Embryonic facial prominence (tissue), 1 donor: ENCODE results near the gene ARFRP1.
"Not testable (repeated sequence)": the region's sequence is repeated elsewhere in the genome, so short reads cannot be mapped to it uniquely, and the experiment has no call there.

Experiments
- DNase-seq: peaks from one replicate; pipeline ENCODE4 v3.0.0-alpha.2; 2016; ENCODE audit errors: extremely low spot score

ARFRP1 gene

GRCh38 chr20:63732118-63733095 lies 24.6 kb upstream of the ARFRP1 start:
- no peak for DNase-seq

GRCh38 chr20:63731410-63731809 lies 23.6 kb upstream of the ARFRP1 start:
- no peak for DNase-seq

- DNase-seq, result not testable (repeated sequence)
These were observed 22.5 kb upstream of the ARFRP1 start for GRCh38 chr20:63730189-63730733.

- not testable (repeated sequence) for DNase-seq
These were observed 15.3 kb upstream of the ARFRP1 start for GRCh38 chr20:63722967-63723622.

- no peak for DNase-seq
These were observed 11.2 kb upstream of the ARFRP1 start for GRCh38 chr20:63718996-63719395.

- DNase-seq, result no peak
These were observed 7.1 kb upstream of the ARFRP1 start for GRCh38 chr20:63714858-63715257.

GRCh38 chr20:63712191-63712590 lies 4.4 kb upstream of the ARFRP1 start:
- DNase-seq, result no peak

- DNase-seq, result no peak
These were observed 3.4 kb upstream of the ARFRP1 start for GRCh38 chr20:63711085-63711645.

GRCh38 chr20:63709149-63709527 lies 1.4 kb upstream of the ARFRP1 start:
- no peak for DNase-seq

GRCh38 chr20:63708301-63709148 lies 749 bp upstream of the ARFRP1 start:
- no peak for DNase-seq

GRCh38 chr20:63706852-63707557 lies 771 bp downstream of the ARFRP1 start:
- DNase-seq, result no peak

GRCh38 chr20:63706027-63706695 lies 1.6 kb downstream of the ARFRP1 start:
- DNase-seq, result no peak

GRCh38 chr20:63705232-63706026 lies 2.3 kb downstream of the ARFRP1 start:
- DNase-seq, result no peak

GRCh38 chr20:63704749-63705117 lies 3.0 kb downstream of the ARFRP1 start:
- no peak for DNase-seq

GRCh38 chr20:63703976-63704748 lies 3.6 kb downstream of the ARFRP1 start:
- DNase-seq, result no peak

- DNase-seq, result no peak
These were observed 4.3 kb downstream of the ARFRP1 start for GRCh38 chr20:63703471-63703975.

GRCh38 chr20:63702751-63703470 lies 4.9 kb downstream of the ARFRP1 start:
- no peak for DNase-seq
